ENCODE results near the gene MORN5. TPM values are rescaled to one million over a fixed set of nuclear protein-coding genes. Genes with fewer than 3 reads are reported as not detected.

MORN5 gene
- total and polyA plus RNA-seq, 3 donors from 2014 or later = 19.2 to 183 (median 34.7) TPM

DNA sequence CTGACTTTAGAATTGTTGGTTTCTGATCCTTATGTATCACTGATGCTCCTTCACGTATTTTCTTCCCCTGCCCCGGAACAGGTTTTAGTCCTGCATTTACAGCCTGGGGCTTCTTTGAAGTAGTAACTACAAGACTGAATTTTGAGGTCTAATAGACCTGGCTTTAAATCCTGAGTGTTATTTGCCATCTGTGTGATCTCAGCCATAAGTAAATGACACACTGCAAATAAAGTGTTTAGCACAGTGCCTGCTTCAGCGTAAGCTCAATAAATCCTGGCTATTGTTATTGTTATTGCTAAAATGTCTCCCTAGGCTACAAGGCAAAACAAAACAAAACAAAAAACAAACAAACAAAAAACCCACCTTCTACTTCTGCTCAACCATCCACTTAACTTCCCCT lies 84.6 kb downstream of the MORN5 start:
- Histone ChIP-seq H3K27ac (no peak overlapping the region), H3K4me1 (no peaks in the 10 kb centered on the region), H3K9me3 (no peaks in the 10 kb centered on the region), H3K27me3 (no peaks in the 10 kb centered on the region), H3K36me3 (ENCODE audit: low read depth, missing control alignments) (no peaks in the 10 kb centered on the region), H3K4me3 (no peak overlapping the region)
- intact Hi-C loops (cut with DNase I; ENCODE audit: low total_unique reads) = no loop called here
- DNase-seq = no peak
- WGBS, 2 donors = 88 to 93% methylated on average over 3 of the region's 3 CpGs
- TF ChIP-seq CTCF (IDR thresholded peaks at IDR 0.05) (no peak), POLR2A (IDR thresholded peaks at IDR 0.05) (no peak)

DNA sequence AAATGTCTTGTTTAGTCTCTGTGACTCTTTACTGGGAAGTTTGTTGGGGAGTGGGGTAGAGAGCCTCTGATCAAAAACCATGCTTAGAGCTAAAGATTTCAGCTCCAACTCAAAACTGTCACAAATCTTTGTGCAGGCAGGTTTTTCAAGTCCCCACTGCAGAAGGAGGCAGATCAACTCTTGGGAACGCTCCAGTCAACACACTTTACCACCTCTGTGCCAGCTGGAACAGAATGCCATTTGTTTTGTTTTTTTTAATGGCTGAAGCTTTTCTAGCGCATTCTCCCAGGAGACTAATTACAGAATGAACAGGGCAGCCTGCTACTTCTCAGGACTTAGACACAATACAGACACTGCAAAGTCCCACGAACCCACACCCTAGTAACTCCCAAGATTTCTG lies 87.0 kb downstream of the MORN5 start:
- no peak for TF ChIP-seq POLR2A (IDR thresholded peaks at IDR 0.05)
- no peak for TF ChIP-seq CTCF (IDR thresholded peaks at IDR 0.05)
- intact Hi-C loops (cut with DNase I; ENCODE audit: low total_unique reads) = no loop called here

DNA sequence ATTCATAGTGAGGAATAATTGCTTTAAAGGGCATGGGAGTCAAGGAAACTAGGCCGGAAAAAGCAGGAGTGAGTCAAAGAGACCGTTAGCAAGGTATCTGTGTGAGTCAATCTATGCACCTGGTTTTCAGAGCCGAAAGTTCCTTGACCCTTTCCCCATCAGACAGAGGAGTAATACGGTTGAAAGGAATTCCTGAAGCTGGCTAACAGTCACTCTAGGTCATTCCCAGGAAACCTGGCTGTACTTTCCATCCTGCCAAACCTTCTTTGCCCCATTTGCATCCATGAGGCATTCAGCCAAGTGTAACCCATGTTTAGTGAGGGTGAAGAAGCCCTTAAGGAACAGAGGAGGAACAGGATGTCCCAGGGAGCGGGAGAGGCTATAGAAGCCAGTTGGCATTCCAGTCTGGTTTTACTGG lies 88.7 kb downstream of the MORN5 start:
- no peak for TF ChIP-seq POLR2A (IDR thresholded peaks at IDR 0.05)
- TF ChIP-seq CTCF (IDR thresholded peaks at IDR 0.05) = no peak
- no peak for DNase-seq
- Histone ChIP-seq H3K27ac (no peak overlapping the region), H3K4me3 (no peak overlapping the region), H3K9me3 (no peaks in the 10 kb centered on the region), H3K27me3 (no peaks in the 10 kb centered on the region), H3K36me3 (ENCODE audit: low read depth, missing control alignments) (no peaks in the 10 kb centered on the region), H3K4me1 (no peaks in the 10 kb centered on the region)
- intact Hi-C loops (cut with DNase I; ENCODE audit: low total_unique reads) = no loop called here
- WGBS, 2 donors = 81 to 85% methylated on average over 5 of the region's 5 CpGs

More for the DNA sequence above, 87.0 kb downstream of the MORN5 start:
- Histone ChIP-seq H3K9me3 (no peaks in the 10 kb centered on the region), H3K36me3 (ENCODE audit: low read depth, missing control alignments) (no peaks in the 10 kb centered on the region), H3K4me3 (no peak overlapping the region), H3K4me1 (no peaks in the 10 kb centered on the region), H3K27ac (no peak overlapping the region), H3K27me3 (no peaks in the 10 kb centered on the region)
- 77 to 88% methylated on average over 3 of the region's 3 CpGs for WGBS, 2 donors
- no peak for DNase-seq

Small RNA genes lying within 50 kb of the gene (microRNA-seq; reads per million reads assigned to microRNA genes)
- 0 reads per million in 2 donors for gene MIR4478 (ENCODE audit: borderline number of aligned reads in 2 of 2, borderline replicate concordance in 1 of 2)

Small RNA genes lying within 50 kb of the gene (small RNA-seq; reads per million reads assigned to genes)
- 0 reads per million in 2 donors for gene MIR4478

Other genes with a start within 250 kb of the MORN5 start
- gene TTLL11, start 66.6 kb upstream of the MORN5 start, total RNA-seq = 10 to 100 TPM; 17.8 to 19.8 TPM
- 36.5 TPM for gene TTLL11, start 66.6 kb upstream of the MORN5 start, polyA plus RNA-seq (ENCODE audit: insufficient read depth, low read depth, low replicate concordance)
- gene NDUFA8, start 129 bp upstream of the MORN5 start, total RNA-seq = 10 to 100 TPM; 59.4 to 62.1 TPM
- 219 TPM for gene NDUFA8, start 129 bp upstream of the MORN5 start, polyA plus RNA-seq (ENCODE audit: insufficient read depth, low read depth, low replicate concordance)
- gene LHX6, start 69.0 kb downstream of the MORN5 start, total RNA-seq = 10 to 100 TPM in 1 of 2 donors, 1 to 10 TPM in 1; 8.8 to 11.5 TPM
- gene LHX6, start 69.0 kb downstream of the MORN5 start, polyA plus RNA-seq (ENCODE audit: insufficient read depth, low read depth, low replicate concordance) = 8.8 TPM
- 10 to 100 TPM; 10.0 to 11.8 TPM for gene RBM18, start 104.9 kb downstream of the MORN5 start, total RNA-seq
- 22.1 TPM for gene RBM18, start 104.9 kb downstream of the MORN5 start, polyA plus RNA-seq (ENCODE audit: insufficient read depth, low read depth, low replicate concordance)
- gene MRRF, start 105.0 kb downstream of the MORN5 start, total RNA-seq = 10 to 100 TPM; 45.5 to 54.1 TPM
- gene MRRF, start 105.0 kb downstream of the MORN5 start, polyA plus RNA-seq (ENCODE audit: insufficient read depth, low read depth, low replicate concordance) = 63.4 TPM
- gene PTGS1, start 211.1 kb downstream of the MORN5 start, total RNA-seq = 1 to 10 TPM in 1 of 2 donors, under 1 TPM in 1; 0.93 to 1.1 TPM
- 10.1 TPM for gene PTGS1, start 211.1 kb downstream of the MORN5 start, polyA plus RNA-seq (ENCODE audit: insufficient read depth, low read depth, low replicate concordance)

Data from testis (tissue), 3 donors.